Measurements from ENCODE around the gene PLEKHN1.
"Not testable (repeated sequence)": the region's sequence is repeated elsewhere in the genome, so short reads cannot be mapped to it uniquely, and the experiment has no call there.

PLEKHN1 gene

GRCh38 chr1:942411-942821 lies 23.9 kb upstream of the PLEKHN1 start:
- no peak for DNase-seq (ENCODE audit: low spot score)
- no peak for TF ChIP-seq CTCF (IDR thresholded peaks at IDR 0.05; ENCODE audit: borderline replicate concordance, control extremely low read depth, extremely low read depth, insufficient read depth, missing control alignments)
- in situ Hi-C loops (cut with MboI; ENCODE audit: low sequenced_read_pairs, unreplicated experiment) = no loop called here

GRCh38 chr1:942864-943533 lies 23.3 kb upstream of the PLEKHN1 start:
- TF ChIP-seq CTCF (IDR thresholded peaks at IDR 0.05; ENCODE audit: borderline replicate concordance, control extremely low read depth, extremely low read depth, insufficient read depth, missing control alignments) = no peak
- no peak for DNase-seq (ENCODE audit: low spot score)
- in situ Hi-C loops (cut with MboI; ENCODE audit: low sequenced_read_pairs, unreplicated experiment) = no loop called here

GRCh38 chr1:943545-944340 lies 22.5 kb upstream of the PLEKHN1 start:
- no peak for TF ChIP-seq CTCF (IDR thresholded peaks at IDR 0.05; ENCODE audit: borderline replicate concordance, control extremely low read depth, extremely low read depth, insufficient read depth, missing control alignments)
- in situ Hi-C loops (cut with MboI; ENCODE audit: low sequenced_read_pairs, unreplicated experiment) = no loop called here
- DNase-seq (ENCODE audit: low spot score) = no peak

GRCh38 chr1:944341-945325 lies 21.6 kb upstream of the PLEKHN1 start:
- no peak for TF ChIP-seq CTCF (IDR thresholded peaks at IDR 0.05; ENCODE audit: borderline replicate concordance, control extremely low read depth, extremely low read depth, insufficient read depth, missing control alignments)
- in situ Hi-C loops (cut with MboI; ENCODE audit: low sequenced_read_pairs, unreplicated experiment) = no loop called here
- no peak for DNase-seq (ENCODE audit: low spot score)

GRCh38 chr1:945688-946556 lies 20.4 kb upstream of the PLEKHN1 start:
- in situ Hi-C loops (cut with MboI; ENCODE audit: low sequenced_read_pairs, unreplicated experiment) = no loop called here
- DNase-seq (ENCODE audit: low spot score) = no peak
- TF ChIP-seq CTCF (IDR thresholded peaks at IDR 0.05; ENCODE audit: borderline replicate concordance, control extremely low read depth, extremely low read depth, insufficient read depth, missing control alignments) = no peak

GRCh38 chr1:946811-947210 lies 19.5 kb upstream of the PLEKHN1 start:
- DNase-seq (ENCODE audit: low spot score); in situ Hi-C loops (cut with MboI; ENCODE audit: low sequenced_read_pairs, unreplicated experiment): not testable (repeated sequence)
